ENCODE results near the gene AMZ2. TPM values are rescaled to one million over a fixed set of nuclear protein-coding genes. Genes with fewer than 3 reads are reported as not detected.
"Not testable (repeated sequence)": the region's sequence is repeated elsewhere in the genome, so short reads cannot be mapped to it uniquely, and the experiment has no call there.

AMZ2 gene
- total and polyA plus RNA-seq, 7 experiments from 2014 or later = 47.6 to 103 (median 79.5) TPM

DNA sequence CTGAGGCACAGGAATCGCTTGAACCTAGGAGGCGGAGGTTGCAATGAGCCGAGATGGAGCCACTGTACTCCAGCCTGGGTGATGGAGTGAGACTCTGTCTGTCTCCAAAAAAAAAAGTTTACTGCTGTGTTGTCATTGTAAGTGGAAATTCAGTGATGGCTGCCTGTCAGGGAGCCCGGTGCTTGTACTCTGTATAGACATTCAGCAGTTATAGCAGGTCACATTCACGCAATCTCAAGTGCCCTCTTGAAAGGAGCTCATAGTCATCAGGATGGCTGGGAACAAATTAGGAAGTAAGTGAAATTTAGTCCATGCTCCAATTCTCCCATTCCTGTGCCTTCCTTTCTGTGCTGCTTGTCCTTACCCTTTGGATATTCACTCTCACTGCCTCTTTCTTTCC, 32.4 kb upstream of the AMZ2 start:
- Mint-ChIP-seq H3K4me1 (peaks cover 28 to 46% (median 37%) of the 10 kb centered on the region in 7 donors), H3K36me3 (peaks cover under 1 to 43% (median 10%) of the 10 kb centered on the region in 5 donors)
- intact Hi-C loops (cut with micrococcal nuclease); H3K9me3 Mint-ChIP-seq; H3K4me3 Mint-ChIP-seq; H3K27ac ChIP-seq (ENCODE audit: low read depth, low read length); H3K27me3 Mint-ChIP-seq; H3K27me3 ChIP-seq (ENCODE audit: control insufficient read depth in 2 of 2, insufficient read depth in 2 of 2, low read length in 2 of 2); H3K36me3 ChIP-seq (ENCODE audit: control insufficient read depth in 2 of 3, insufficient read depth in 3 of 3, low read length in 3 of 3); ATAC-seq; CTCF ChIA-PET; POLR2A ChIA-PET; H3K27ac Mint-ChIP-seq; H3K4me1 ChIP-seq (ENCODE audit: control insufficient read depth in 2 of 2, insufficient read depth in 2 of 2, low read length in 2 of 2); H3K4me3 ChIP-seq (ENCODE audit: low read length); DNase-seq; H3K9me3 ChIP-seq (ENCODE audit: control insufficient read depth in 2 of 3, low read length in 3 of 3): not testable (repeated sequence)

DNA sequence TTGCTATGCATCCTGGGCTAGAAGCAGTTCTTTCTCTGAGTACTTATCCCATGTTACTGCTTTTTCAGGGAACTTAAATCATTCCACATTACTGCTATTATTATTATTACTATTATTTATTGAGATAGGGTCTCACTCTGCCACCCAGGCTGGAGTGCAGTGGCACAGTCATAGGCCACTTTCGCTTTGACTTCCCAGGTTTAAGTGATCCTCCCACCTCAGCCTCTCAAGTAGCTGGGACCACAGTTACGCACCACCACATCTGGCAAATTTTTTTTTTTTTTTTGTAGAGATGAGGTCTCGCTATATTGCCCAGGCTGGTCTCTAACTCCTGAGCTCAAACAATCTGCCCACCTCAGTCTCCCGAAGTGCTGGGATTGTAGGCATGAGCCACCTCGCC, 28.4 kb upstream of the AMZ2 start:
- H3K27me3 Mint-ChIP-seq; CTCF ChIA-PET; DNase-seq; ATAC-seq; H3K27ac ChIP-seq (ENCODE audit: low read depth, low read length); H3K36me3 ChIP-seq (ENCODE audit: control insufficient read depth in 2 of 3, insufficient read depth in 3 of 3, low read length in 3 of 3); H3K9me3 ChIP-seq (ENCODE audit: control insufficient read depth in 2 of 3, low read length in 3 of 3); intact Hi-C loops (cut with micrococcal nuclease); H3K9me3 Mint-ChIP-seq; H3K4me1 ChIP-seq (ENCODE audit: control insufficient read depth in 2 of 2, insufficient read depth in 2 of 2, low read length in 2 of 2); H3K27me3 ChIP-seq (ENCODE audit: control insufficient read depth in 2 of 2, insufficient read depth in 2 of 2, low read length in 2 of 2); POLR2A ChIA-PET; H3K4me3 Mint-ChIP-seq; H3K4me3 ChIP-seq (ENCODE audit: low read length): not testable (repeated sequence)
- H3K4me1 Mint-ChIP-seq = peaks cover 12 to 33% (median 13%) of the 10 kb centered on the region in 7 donors
- H3K36me3 Mint-ChIP-seq = peaks cover 3 to 25% (median 10%) of the 10 kb centered on the region in 5 donors
- peak overlapping the region in 1 of 9 donors; percentile 30 for H3K27ac Mint-ChIP-seq

DNA sequence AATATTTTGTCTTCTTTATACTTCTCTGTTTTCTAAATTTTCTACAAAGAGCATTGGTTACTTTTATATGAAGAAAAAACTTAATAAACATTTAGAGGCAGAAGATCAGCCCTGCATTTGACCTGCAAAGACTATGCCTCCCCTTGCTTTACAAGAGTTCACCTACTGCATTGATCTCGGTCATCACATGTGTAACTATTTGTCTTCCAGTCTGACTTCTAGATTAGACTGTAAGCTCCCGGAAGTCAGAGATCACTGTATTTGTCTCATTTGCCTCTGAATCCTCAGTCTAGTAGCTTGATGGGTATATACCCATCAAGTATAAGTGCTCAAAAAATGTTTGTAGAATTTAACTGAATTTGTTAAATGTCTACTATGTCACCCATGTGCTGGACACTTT, 27.7 kb upstream of the AMZ2 start:
- H3K4me3 ChIP-seq (ENCODE audit: low read length); H3K4me3 Mint-ChIP-seq; H3K4me1 ChIP-seq (ENCODE audit: control insufficient read depth in 2 of 2, insufficient read depth in 2 of 2, low read length in 2 of 2); H3K27me3 Mint-ChIP-seq; H3K27me3 ChIP-seq (ENCODE audit: control insufficient read depth in 2 of 2, insufficient read depth in 2 of 2, low read length in 2 of 2); POLR2A ChIA-PET; CTCF ChIA-PET; intact Hi-C loops (cut with micrococcal nuclease); H3K9me3 ChIP-seq (ENCODE audit: control insufficient read depth in 2 of 3, low read length in 3 of 3); H3K27ac ChIP-seq (ENCODE audit: low read depth, low read length); DNase-seq; H3K36me3 ChIP-seq (ENCODE audit: control insufficient read depth in 2 of 3, insufficient read depth in 3 of 3, low read length in 3 of 3); ATAC-seq; H3K9me3 Mint-ChIP-seq: not testable (repeated sequence)
- peaks cover 7 to 31% (median 10%) of the 10 kb centered on the region in 7 donors for H3K4me1 Mint-ChIP-seq
- H3K27ac Mint-ChIP-seq = peak overlapping the region in 1 of 9 donors; percentile 45
- peaks cover 3 to 28% (median 10%) of the 10 kb centered on the region in 5 donors for H3K36me3 Mint-ChIP-seq

DNA sequence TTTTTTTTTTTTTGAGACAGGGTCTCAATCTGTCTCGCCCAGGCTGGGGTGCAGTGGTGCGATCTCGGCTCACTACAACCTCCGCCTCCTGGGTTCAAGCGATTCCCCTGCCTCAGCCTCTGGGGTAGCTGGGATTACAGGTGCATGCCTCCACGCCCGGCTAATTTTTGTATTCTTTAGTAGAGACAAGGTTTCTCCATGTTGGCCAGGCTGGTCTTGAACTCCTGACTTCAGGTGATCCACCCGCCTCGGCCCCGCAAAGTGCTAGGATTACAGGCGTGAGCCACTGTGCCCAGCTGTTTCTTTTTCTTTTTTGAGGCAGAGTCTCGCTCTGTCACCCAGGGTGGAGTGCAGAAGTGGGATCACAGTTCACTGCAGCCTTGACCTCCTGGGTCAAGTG, 27.1 kb upstream of the AMZ2 start:
- H3K4me3 Mint-ChIP-seq; H3K27me3 Mint-ChIP-seq; intact Hi-C loops (cut with micrococcal nuclease); H3K9me3 ChIP-seq (ENCODE audit: control insufficient read depth in 2 of 3, low read length in 3 of 3); H3K27me3 ChIP-seq (ENCODE audit: control insufficient read depth in 2 of 2, insufficient read depth in 2 of 2, low read length in 2 of 2); DNase-seq; POLR2A ChIA-PET; ATAC-seq; CTCF ChIA-PET; H3K4me3 ChIP-seq (ENCODE audit: low read length); H3K9me3 Mint-ChIP-seq; H3K27ac ChIP-seq (ENCODE audit: low read depth, low read length); H3K36me3 ChIP-seq (ENCODE audit: control insufficient read depth in 2 of 3, insufficient read depth in 3 of 3, low read length in 3 of 3): not testable (repeated sequence)
- Mint-ChIP-seq H3K4me1 (peaks cover 7 to 31% (median 10%) of the 10 kb centered on the region in 7 donors), H3K27ac (peak overlapping the region in 1 of 9 donors; percentile 45), H3K36me3 (peaks cover 3 to 28% (median 10%) of the 10 kb centered on the region in 5 donors)
- H3K4me1 ChIP-seq (ENCODE audit: control insufficient read depth in 2 of 2, insufficient read depth in 2 of 2, low read length in 2 of 2) = peaks cover 0 to 11% of the 10 kb centered on the region in 2 donors

DNA sequence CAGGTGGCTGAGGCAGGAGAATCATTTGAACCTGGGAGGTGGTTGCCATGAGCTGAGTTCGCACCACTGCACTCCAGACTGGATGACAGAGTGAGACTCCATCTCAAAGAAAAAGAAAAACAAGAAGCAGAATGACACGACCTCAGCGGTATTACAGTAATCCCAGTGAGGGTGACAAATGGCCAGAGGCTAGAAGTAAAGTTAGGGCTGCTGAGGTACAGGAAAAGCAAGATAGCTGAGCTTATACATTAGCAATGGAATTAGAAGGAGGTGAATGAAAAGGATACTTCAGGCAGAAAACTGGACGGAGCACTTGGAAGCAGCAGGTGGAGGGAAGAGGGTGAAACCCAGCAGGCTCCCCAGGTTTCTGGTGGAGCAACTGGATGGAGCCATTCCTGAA, 26.1 kb upstream of the AMZ2 start:
- Histone ChIP-seq H3K36me3 (ENCODE audit: control insufficient read depth in 2 of 3, insufficient read depth in 3 of 3, low read length in 3 of 3) (peaks cover 0 to 7% (median 4%) of the 10 kb centered on the region in 3 experiments), H3K4me3 (ENCODE audit: low read length) (no peak overlapping the region), H3K4me1 (ENCODE audit: control insufficient read depth in 2 of 2, insufficient read depth in 2 of 2, low read length in 2 of 2) (peaks cover 0 to 12% of the 10 kb centered on the region in 2 donors), H3K27ac (ENCODE audit: low read depth, low read length) (no peak overlapping the region), H3K9me3 (ENCODE audit: control insufficient read depth in 2 of 3, low read length in 3 of 3) (no peaks in the 10 kb centered on the region), H3K27me3 (ENCODE audit: control insufficient read depth in 2 of 2, insufficient read depth in 2 of 2, low read length in 2 of 2) (no peaks in the 10 kb centered on the region)
- ChIA-PET POLR2A (interaction anchor here (0.6 kb wide), 1 partner anchor 211 kb away, joined by 5 read pairs; no protein-coding TSS in a partner anchor), CTCF (interaction anchor here (0.7 kb wide), 1 partner anchor 55 kb away, joined by 6 read pairs; no protein-coding TSS in a partner anchor)
- Mint-ChIP-seq H3K4me1 (peaks cover 3 to 27% (median 10%) of the 10 kb centered on the region in 7 donors), H3K27ac (peak overlapping the region in 4 of 9 donors; percentile 43 to 68 (median 52)), H3K4me3 (no peak overlapping the region), H3K27me3 (no peaks in the 10 kb centered on the region), H3K9me3 (no peaks in the 10 kb centered on the region), H3K36me3 (peaks cover 3 to 28% (median 10%) of the 10 kb centered on the region in 5 donors)
- ATAC-seq = no peak
- no peak for DNase-seq
- intact Hi-C loops (cut with micrococcal nuclease) = no loop called here

DNA sequence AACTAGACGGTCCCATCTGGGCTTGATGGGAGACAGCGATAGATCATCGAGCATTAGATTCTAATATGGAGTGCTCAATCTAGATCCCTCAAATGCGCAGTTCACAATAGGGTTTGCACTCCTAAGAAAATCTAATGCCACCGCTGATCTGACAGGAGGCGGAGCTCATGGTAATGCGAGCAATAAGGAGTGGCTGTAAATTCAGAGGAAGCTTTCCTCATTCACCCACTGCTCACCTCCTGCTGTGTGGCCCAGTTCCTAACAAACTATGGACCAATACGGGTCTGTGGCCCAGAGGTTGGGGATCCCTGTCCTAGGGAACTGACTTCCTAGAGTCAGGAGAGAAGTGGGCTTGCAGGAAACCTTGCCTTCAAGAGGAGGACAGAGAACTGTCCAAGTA, 25.2 kb upstream of the AMZ2 start:
- intact Hi-C loops (cut with micrococcal nuclease) = no loop called here
- POLR2A ChIA-PET = interaction anchor here (0.7 kb wide), 1 partner anchor 38 kb away, joined by 3 read pairs; no protein-coding TSS in a partner anchor
- CTCF ChIA-PET = no interaction called here
- H3K4me3 Mint-ChIP-seq = no peak overlapping the region
- no peak for DNase-seq
- H3K27me3 ChIP-seq (ENCODE audit: control insufficient read depth in 2 of 2, insufficient read depth in 2 of 2, low read length in 2 of 2) = no peaks in the 10 kb centered on the region
- peaks cover 3 to 27% (median 11%) of the 10 kb centered on the region in 7 donors for H3K4me1 Mint-ChIP-seq
- H3K27ac Mint-ChIP-seq = peak overlapping the region in 5 of 9 donors; percentile 1 to 63 (median 38)
- peaks cover 0 to 12% of the 10 kb centered on the region in 2 donors for H3K4me1 ChIP-seq (ENCODE audit: control insufficient read depth in 2 of 2, insufficient read depth in 2 of 2, low read length in 2 of 2)
- H3K9me3 Mint-ChIP-seq = no peaks in the 10 kb centered on the region
- no peaks in the 10 kb centered on the region for H3K27me3 Mint-ChIP-seq
- H3K36me3 ChIP-seq (ENCODE audit: control insufficient read depth in 2 of 3, insufficient read depth in 3 of 3, low read length in 3 of 3) = peaks cover 0 to 7% (median 4%) of the 10 kb centered on the region in 3 experiments
- H3K4me3 ChIP-seq (ENCODE audit: low read length) = no peak overlapping the region
- no peaks in the 10 kb centered on the region for H3K9me3 ChIP-seq (ENCODE audit: control insufficient read depth in 2 of 3, low read length in 3 of 3)
- H3K36me3 Mint-ChIP-seq = peaks cover 3 to 28% (median 10%) of the 10 kb centered on the region in 5 donors
- no peak for ATAC-seq
- H3K27ac ChIP-seq (ENCODE audit: low read depth, low read length) = no peak overlapping the region

DNA sequence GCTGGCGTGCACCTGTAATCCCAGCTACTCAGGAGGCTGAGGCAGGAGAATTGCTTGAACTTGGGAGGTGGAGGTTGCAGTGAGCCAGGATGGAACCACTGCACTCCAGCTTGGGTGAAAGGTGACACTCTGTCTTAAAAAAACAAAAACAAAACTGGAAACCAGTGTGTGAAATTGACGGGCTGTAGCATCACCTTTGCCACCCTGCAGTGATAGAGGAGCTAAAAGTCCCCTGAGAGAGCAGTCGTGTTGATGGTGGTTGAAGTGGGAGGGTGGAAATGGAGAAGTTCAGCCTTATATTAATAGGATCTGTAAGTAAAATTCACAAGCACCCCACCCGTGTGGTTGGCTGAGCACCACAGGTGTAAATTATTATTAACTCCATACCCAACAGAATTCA, 22.8 kb upstream of the AMZ2 start:
- H3K4me1 ChIP-seq (ENCODE audit: control insufficient read depth in 2 of 2, insufficient read depth in 2 of 2, low read length in 2 of 2) = peaks cover 0 to 12% of the 10 kb centered on the region in 2 donors
- H3K27me3 ChIP-seq (ENCODE audit: control insufficient read depth in 2 of 2, insufficient read depth in 2 of 2, low read length in 2 of 2); H3K4me3 Mint-ChIP-seq; intact Hi-C loops (cut with micrococcal nuclease); H3K4me3 ChIP-seq (ENCODE audit: low read length); H3K9me3 Mint-ChIP-seq; H3K36me3 ChIP-seq (ENCODE audit: control insufficient read depth in 2 of 3, insufficient read depth in 3 of 3, low read length in 3 of 3); H3K27ac ChIP-seq (ENCODE audit: low read depth, low read length); H3K27me3 Mint-ChIP-seq; H3K9me3 ChIP-seq (ENCODE audit: control insufficient read depth in 2 of 3, low read length in 3 of 3); DNase-seq: not testable (repeated sequence)
- peak; percentile 73 for ATAC-seq
- ChIA-PET POLR2A (interaction anchor here (0.6 to 1.4 kb wide), 3 partner anchors 12 to 108 kb away, joined by 3 to 5 read pairs (median 3); no protein-coding TSS in a partner anchor), CTCF (interaction anchor here (0.6 to 0.8 kb wide), 2 partner anchors 212 to 264 kb away, joined by 3 to 4 read pairs; no protein-coding TSS in a partner anchor)
- peak overlapping the region in 3 of 9 donors; percentile 36 to 65 (median 40) for H3K27ac Mint-ChIP-seq
- H3K4me1 Mint-ChIP-seq = peaks cover 8 to 30% (median 13%) of the 10 kb centered on the region in 7 donors
- peaks cover 3 to 21% (median 13%) of the 10 kb centered on the region in 5 donors for H3K36me3 Mint-ChIP-seq
